Measurements from ENCODE around the gene TMEM164. TPM values are rescaled to one million over a fixed set of nuclear protein-coding genes. Genes with fewer than 3 reads are reported as not detected.

Gene TMEM164
- total RNA-seq, 1 donor from 2014 or later = 25.5 TPM

DNA sequence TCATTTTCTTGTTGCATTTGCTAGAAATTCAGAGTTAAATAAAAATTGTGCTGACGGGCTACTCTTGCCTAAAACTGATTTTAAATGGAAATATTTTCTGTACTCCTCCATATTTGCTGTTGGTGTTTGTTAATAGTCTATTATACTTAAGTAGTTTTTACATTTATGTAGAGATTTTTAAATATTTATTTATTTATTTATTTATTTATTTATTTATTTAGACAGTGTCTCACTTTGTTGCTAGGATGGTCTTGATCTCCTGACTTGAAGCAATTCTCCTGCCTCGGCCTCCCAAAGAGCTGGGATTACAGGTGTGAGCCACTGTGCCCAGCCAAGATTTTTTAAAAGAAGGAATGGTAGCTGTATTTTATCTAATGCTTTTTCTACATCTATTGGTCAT, 68.1 kb downstream of the TMEM164 start:
- DNase-seq (ENCODE audit: low spot score) = no peak

DNA sequence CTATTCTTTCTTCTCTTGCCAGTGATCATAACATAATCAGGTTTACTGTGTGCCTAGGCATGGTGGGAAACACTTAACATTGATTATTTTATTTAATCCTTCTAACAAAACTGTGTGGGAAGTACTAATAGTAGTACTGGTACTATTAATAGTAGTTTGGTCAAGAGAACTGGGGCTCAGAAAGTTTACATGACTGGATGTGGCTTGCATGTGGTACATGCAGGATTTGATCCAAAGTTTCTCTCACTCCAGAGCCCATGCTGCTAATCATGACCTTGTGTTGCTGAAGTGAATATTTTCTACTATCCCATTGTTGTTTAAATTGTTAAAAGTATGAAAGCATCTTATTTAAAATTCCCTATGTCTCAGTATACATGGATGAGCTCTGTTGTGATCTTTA, 78.4 kb downstream of the TMEM164 start:
- DNase-seq (ENCODE audit: low spot score) = no peak

DNA sequence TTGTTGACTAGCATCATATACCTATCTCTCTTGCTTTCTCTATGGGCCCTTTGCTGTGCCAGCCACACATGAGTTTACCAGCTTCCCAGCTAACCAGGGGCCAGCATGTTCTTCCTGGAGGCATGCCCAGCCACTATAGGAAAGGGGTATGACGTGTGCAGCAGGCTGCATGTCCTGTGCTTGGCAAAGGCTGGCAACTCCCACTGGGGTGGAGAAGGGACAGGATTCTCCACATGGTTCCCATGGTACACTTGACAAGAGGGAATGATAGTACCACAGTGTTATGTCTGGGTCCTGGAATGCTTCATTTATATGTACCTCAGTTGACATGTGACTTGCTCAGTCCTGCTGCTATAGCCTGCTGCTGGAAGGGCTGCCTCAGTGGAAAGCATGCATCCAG, 78.8 kb downstream of the TMEM164 start:
- no peak for DNase-seq (ENCODE audit: low spot score)

DNA sequence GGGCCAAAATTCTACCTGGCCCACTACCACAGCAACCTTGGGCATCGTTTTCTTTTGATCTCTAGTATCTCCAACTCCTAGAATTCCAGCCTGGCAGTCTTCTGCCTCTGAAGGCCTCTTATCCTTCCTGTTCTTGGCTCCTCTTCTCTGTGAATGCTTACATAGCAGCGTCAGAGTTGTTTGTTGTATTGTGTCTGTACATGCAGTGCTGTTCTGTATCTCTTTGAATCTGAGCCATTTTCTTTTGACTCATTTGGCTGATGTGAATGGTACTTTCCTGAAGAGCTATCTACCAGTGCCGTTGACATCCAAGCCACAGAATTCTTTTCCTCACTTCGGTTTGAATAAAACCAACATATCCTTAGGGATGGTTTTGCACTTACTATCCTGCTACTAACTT, 79.2 kb downstream of the TMEM164 start:
- no peak for DNase-seq (ENCODE audit: low spot score)

- no peak for DNase-seq (ENCODE audit: low spot score)
These were observed 83.4 kb downstream of the TMEM164 start for GRCh38 chrX:110086162-110086915.

DNA sequence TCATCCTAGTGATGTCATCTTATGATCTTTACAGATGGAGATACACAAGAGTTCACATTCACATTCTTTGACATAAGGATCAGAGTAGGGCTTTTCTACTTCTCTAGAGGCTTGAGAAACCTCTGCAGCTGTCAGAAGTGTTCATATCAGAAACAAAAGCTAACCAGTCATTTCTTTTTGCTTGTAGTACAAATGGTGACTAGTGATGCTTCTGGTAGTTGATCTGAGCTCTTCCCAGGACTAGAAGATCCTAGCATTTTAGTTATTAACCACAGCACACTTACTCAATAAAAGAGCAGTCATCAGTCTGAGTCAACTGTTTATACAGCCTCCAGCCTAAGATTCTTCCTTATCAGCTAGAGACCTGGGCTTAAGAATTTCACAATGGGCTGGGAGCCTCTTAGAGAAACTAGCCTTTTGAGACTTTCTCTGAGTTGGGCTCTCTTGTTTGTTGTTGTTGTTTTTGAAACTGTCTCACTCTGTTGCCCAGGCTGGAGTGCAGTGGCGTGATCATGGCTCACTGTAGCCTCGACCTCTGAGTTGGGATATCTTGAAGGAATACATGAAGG, 84.1 kb downstream of the TMEM164 start:
- DNase-seq (ENCODE audit: low spot score) = no peak

GRCh38 chrX:110087485-110088356, 84.8 kb downstream of the TMEM164 start:
- no peak for DNase-seq (ENCODE audit: low spot score)

DNA sequence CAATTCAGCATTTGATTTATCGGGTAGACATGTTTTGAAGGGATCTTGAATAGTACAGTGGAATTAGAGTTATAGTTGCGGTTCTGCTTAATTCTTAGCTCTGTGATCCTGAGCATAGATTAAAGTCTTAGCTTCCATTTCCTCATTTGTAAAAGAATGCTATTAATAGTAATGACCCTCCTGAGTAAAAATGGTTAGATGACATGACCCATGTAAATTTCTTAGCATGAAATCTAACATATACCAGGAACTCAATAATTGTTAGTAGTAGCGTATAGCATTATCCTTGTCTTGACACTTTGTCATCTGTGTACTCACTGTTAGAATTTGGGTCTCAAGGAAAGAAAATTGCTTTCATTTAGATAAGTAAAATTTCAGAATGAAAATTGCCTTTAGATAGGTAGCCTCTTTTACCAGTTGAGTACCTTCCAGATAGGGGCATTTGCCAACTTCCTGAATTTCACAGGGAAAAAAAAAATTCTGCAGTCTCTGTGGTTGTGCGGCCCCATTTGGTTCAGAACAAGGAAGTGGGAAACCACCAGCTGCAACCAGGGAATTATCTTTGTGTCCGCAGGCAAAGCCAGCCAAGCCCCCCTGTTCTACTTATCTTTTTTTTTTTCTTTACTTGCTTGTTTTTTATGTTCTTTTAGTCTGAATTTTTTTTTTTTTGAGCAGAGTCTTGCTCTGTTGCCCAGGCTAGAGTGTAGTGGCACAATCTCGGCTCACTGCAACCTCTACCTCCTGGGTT, 86.9 kb downstream of the TMEM164 start:
- no peak for DNase-seq (ENCODE audit: low spot score)

- no peak for DNase-seq (ENCODE audit: low spot score)
These were observed 95.0 kb downstream of the TMEM164 start for GRCh38 chrX:110097920-110098319.

DNA sequence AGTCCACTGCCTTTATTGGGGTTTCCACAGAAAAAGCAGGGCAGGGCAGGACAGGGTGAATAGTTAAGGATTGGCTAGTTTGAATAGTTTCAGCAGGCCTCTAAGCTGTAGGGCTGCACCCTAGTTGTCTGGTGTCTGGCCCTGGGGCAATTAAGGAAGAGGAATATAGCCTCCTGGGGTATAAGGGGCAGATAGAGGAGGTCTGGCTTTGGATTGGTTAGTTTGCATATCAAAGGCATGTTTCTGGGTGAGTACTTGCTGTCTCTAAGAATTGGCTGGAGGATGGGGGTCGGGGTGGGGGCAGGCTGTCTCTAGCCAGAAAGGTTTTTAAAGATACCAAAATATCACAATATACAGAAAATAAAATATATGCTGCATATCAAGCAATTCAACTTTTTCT, 100.4 kb downstream of the TMEM164 start:
- DNase-seq (ENCODE audit: low spot score) = no peak

DNA sequence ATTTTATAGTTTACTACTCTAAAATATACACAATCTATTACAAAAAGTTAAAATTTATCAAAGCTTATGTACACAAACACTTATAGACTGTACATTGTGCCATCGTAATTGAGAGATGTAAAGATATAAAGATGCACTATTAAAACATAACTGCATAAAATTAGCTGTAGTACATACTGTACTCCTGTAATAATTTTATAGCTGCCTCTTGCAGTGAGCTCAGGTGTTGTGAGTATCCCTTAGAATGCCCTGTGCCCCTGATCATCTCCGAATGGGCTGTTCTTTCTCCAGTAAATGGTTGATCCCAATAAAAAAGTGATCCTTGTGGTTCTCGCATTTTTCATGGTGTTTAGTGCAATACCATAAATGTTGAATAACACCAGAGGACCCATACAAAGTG, 101.2 kb downstream of the TMEM164 start:
- DNase-seq (ENCODE audit: low spot score) = no peak

DNA sequence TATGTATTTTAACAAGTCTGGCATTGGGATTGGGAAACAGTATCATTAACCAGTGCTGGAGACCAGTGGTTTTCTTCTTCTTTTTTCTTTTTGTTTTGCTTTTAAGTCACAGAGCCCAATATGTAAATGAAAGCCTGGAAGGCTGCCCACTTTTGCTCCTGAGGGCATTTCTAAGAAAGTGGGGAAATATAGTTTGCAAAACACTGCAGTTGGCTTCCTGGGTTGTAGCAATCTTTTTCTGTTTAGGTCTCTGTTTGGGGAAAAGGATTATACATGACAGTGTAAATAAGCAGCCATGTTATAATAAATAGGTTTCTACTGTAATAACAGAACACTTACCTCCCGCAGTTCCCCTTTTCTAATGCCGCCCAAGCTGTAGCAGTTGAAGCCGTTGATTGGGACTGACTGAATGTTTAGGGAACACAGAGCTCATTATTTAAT, 105.5 kb downstream of the TMEM164 start:
- DNase-seq (ENCODE audit: low spot score) = no peak

GRCh38 chrX:110114260-110114776, 111.4 kb downstream of the TMEM164 start:
- DNase-seq (ENCODE audit: low spot score) = no peak

- no peak for DNase-seq (ENCODE audit: low spot score)
These were observed 113.4 kb downstream of the TMEM164 start for GRCh38 chrX:110116066-110116980.

DNA sequence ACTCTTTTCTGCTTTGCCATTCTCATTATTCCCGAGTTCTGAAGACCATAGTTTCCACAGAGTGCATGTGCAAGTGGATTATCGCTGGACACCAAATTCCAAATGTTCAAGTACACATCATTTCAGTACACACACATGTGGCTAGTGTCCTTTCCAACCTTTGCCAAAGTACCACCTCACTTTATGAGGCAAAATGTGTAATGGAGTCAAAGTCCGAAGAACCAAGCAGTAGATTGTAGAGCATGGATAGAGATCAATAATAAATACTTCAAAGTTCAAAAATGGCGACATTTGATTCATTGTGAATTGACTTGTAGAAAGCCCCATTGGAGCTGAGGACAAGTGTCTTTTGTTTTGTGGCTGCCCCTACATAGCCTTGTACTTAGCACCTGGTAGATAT, 115.6 kb downstream of the TMEM164 start:
- no peak for DNase-seq (ENCODE audit: low spot score)

- DNase-seq (ENCODE audit: low spot score) = no peak
These were observed 116.6 kb downstream of the TMEM164 start for GRCh38 chrX:110119480-110119879.

DNA sequence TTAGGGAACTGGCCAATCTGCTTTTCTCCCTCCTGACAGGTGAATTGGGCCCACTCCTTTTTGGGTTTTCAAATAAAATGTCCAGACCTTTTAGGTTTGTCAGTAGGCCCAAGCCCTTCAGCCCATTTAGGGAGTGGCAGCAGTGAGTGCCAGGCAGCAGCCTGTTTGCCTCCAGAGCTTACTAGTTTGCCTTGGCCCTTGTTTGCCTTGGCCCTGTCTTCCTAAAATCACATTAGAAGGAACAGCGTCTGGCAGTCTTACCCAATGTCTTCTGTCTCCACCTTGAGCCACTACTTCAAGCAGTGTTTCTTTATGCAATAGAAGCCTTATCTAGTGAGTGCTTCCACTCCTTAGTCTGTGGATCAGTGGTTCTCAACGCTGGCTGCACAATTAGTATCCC, 117.1 kb downstream of the TMEM164 start:
- no peak for DNase-seq (ENCODE audit: low spot score)

GRCh38 chrX:110123331-110123782, 120.4 kb downstream of the TMEM164 start:
- no peak for DNase-seq (ENCODE audit: low spot score)

GRCh38 chrX:110125446-110126162, 122.7 kb downstream of the TMEM164 start:
- DNase-seq (ENCODE audit: low spot score) = no peak

DNA sequence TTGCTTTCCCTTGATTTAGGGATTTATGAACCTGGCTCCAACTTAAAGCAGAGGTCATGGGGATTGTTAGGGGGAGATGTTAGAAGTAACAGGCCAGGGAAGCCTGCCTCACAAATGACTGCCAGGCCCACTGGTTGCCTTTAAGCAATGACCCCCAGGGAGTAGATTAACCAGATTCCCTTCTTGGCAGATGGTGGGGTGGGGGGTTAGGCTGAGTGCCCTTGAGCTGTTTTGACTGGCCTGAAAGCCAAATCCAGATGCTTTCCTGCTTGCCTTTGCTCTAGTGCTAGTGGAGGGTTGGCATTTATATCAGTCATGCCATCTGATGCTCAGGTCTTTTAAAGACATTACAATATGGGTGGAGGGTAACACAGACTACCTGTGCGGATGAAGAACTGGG, 128.1 kb downstream of the TMEM164 start:
- DNase-seq (ENCODE audit: low spot score) = no peak
